Ovary (tissue), 3 donors: ENCODE results near the gene NOXO1.

Experiments used
- POLR2A ChIP-seq: fragments of 450-650 bp; IDR thresholded peaks from one replicate; pipeline ENCODE4 v1.6.1; 2017; ENCODE audit warnings: antibody characterized with exemption, mild to moderate bottlenecking, moderate library complexity
- TF ChIP-seq, protein P1 (sequence below), 3 donors: fragments of 450-650 bp in 2 of 3; fragments of 200-600 bp in 1 of 3; IDR thresholded peaks; one replicate each; pipeline versions ENCODE4 v1.5.1 to v1.8.0; 2016 to 2022; ENCODE audit warnings: antibody characterized with exemption in 3 of 3, mild to moderate bottlenecking in 1 of 3
- donor health status: DM: no; HTN: no; CAD: no.

DNA sequence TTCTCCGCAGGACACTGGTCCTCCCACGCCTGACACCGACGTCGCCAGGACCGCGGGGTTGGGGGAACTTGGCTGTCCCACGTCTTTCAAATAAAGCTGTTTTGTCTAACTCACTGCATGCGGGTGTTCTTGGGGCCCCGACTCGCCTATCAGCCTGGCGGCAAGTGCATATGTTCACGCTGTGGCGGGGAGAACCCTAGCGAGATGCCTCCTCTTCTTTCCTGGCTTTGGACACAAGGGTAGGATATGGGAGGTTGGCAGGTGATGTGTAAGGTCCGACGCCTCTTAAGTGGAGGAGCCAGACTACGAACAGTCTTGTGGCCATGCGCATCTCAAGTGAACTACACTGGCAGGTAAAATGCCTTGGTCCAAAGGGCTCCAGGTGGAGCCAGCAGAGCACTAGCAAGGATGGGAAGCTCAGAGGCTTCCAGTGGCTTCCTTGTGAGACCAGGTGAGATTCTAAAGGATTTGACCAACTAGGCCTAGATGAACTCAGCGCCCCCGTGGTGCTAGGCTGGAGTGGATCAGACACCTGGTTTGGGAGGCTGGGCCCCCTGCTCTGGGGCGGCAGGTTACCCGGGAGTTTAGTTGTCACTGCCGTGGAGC is 15.8 kb downstream of the NOXO1 start:
- TF ChIP-seq, protein P1, sequence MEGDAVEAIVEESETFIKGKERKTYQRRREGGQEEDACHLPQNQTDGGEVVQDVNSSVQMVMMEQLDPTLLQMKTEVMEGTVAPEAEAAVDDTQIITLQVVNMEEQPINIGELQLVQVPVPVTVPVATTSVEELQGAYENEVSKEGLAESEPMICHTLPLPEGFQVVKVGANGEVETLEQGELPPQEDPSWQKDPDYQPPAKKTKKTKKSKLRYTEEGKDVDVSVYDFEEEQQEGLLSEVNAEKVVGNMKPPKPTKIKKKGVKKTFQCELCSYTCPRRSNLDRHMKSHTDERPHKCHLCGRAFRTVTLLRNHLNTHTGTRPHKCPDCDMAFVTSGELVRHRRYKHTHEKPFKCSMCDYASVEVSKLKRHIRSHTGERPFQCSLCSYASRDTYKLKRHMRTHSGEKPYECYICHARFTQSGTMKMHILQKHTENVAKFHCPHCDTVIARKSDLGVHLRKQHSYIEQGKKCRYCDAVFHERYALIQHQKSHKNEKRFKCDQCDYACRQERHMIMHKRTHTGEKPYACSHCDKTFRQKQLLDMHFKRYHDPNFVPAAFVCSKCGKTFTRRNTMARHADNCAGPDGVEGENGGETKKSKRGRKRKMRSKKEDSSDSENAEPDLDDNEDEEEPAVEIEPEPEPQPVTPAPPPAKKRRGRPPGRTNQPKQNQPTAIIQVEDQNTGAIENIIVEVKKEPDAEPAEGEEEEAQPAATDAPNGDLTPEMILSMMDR (IDR thresholded peaks at IDR 0.05), result no peak
- TF ChIP-seq POLR2A, result no peak
